ENCODE results near the gene NAXD.
"Not testable (repeated sequence)": the region's sequence is repeated elsewhere in the genome, so short reads cannot be mapped to it uniquely, and the experiment has no call there.

Gene NAXD

DNA sequence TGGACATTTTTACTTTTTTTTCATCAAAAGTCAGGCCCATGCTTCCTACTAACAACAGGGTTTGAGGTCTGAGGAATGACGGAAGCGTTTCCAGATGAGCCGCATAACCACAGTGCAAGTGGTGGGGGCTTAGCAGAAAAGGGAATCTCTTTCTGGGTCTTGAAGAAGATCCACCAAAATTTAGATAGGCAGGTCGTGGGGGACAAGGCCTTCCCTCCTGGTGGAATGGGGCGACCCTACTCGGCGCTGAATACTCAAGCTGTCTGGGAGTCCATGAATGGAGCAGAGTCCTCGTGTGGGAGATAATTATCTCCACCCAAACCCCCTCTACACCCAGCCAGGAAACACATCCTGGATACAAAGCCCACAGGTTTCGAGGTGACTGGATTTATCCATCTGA, 53.7 kb downstream of the NAXD start:
- DNase-seq, result no peak

DNA sequence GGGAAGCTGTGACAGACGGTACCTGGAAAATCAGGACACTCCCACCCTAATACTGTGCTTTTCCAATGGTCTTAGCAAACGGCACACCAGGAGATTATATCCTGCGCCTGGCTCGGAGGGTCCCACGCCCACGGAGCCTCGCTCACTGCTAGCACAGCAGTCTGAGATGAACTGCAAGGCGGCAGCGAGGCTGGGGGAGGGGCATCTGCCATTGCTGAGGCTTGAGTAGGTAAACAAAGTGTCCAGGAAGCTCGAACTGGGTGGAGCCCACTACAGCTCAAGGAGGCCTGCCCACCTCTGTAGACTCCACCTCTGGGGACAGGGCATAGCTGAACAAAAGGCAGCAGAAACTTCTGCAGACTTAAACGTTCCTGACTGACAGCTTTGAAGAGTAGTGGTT, 54.5 kb downstream of the NAXD start:
- not testable (repeated sequence) for DNase-seq

DNA sequence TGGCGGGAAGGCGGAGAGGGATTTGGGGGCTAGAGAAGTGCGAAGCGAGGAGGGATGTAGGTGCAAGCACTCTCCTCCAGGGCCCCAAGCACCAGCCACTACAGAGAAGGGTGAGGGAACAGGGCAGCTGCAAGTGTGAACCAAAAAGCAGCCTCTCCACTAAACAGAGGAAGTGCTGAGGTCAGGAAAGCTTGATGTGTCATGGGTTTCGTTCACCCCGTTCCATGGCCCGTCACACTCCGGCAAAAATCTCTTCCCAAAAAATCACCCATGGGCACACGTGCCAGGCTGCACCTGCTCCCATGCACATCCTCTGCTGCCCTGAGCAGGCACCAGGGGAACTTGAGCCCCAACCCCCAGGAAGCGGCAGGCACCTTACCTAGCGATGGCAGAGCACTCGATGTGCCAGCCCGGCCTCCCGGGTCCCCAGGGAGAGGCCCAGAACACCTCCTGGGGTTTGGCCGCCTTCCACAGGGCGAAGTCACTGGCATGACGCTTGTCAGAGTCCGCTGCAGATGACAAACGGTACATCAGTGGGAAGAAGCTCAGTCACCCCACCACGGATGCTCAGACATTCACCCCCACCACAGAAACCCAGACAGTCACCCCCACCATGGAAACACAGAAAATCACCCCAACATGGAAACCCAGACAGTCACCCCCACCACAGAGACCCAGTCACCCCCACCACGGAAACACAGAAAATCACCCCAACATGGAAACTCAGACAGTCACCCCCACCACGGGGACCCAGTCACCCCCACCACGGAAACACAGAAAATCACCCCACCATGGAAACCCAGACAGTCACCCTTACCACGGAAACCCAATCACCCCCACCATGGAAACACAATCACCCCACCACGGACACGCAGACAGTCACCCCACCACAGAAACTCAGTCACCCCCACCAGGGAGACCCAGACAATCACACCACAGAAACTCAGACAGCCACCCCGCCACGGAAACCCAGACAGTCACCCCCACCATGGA, 61.5 kb downstream of the NAXD start:
- peak; percentile 70 for DNase-seq

DNA sequence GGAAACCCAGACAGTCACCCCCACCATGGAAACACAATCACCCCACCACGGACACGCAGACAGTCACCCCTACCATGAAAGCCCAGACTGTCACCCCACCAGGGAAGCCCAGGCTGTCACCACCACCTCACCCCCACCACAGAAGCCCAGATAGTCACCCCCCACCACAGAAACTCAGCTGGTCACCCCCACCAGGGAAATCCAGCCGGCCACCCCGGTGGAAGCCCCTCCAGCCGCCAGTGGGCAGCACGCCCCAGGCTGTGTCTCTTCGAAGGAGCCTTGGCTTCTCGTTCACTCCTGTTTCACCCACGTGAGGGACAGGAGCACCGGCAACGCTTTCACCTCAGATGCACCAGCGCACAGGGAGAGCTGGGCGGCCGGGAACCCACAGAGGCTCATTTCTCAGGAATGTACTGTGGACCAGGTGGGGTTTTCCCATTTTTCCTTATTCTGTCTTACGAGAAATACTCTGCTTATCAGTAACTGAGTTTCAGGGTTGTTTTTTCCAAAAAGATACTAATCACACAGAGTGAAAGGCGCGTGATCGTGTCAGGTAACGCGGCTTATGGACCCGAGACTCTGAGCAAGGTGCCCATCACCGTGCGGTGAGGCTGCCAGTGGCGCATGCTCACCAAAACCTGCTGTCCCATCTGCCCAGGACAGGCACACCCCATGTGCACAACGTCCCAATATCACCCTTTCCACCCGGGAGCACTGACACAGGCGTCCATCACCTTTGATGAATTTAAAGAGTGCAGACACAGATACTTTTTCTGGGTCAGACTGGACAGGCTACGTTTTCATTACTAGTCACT, 62.6 kb downstream of the NAXD start:
- DNase-seq, result peak; percentile 55

- DNase-seq, result no peak
These were observed 65.5 kb downstream of the NAXD start for GRCh38 chr13:110680852-110681251.

DNA sequence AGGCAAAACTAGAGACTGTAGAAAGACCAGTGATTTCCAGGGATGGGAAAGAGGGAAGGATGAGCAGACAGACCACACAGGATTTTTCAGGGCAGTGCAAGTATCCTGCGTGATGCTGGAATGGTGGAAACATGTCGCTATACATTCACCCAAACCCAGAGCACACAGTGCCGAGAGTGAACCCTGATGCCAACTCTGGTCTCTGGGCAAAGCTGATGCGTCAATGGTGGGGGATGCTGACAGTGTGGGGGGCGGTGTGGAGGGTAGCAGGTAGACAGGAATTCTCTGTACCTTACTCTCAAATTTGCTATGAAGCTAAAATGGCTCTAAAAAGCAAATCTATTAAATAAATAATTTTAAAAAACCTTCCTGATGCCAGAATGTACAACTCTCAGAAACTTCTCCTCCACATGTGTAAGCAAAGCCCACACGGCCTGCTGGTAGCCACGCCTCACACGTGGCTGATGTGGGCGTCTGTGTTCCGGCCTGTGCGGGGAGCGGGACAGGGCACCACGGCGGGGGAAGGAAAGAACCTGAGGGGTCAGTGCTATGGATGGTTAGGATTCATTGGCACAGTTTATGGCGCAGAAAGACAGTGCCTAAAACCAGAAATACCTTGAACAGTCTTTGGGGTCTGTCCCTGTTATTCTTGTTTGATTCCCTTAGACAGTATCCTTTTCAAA, 66.7 kb downstream of the NAXD start:
- DNase-seq, result no peak

- no peak for DNase-seq
These were observed 67.4 kb downstream of the NAXD start for GRCh38 chr13:110682746-110683145.

- DNase-seq, result no peak
These were observed 68.0 kb downstream of the NAXD start for GRCh38 chr13:110683203-110683883.

GRCh38 chr13:110683921-110684320, 68.6 kb downstream of the NAXD start:
- no peak for DNase-seq

DNA sequence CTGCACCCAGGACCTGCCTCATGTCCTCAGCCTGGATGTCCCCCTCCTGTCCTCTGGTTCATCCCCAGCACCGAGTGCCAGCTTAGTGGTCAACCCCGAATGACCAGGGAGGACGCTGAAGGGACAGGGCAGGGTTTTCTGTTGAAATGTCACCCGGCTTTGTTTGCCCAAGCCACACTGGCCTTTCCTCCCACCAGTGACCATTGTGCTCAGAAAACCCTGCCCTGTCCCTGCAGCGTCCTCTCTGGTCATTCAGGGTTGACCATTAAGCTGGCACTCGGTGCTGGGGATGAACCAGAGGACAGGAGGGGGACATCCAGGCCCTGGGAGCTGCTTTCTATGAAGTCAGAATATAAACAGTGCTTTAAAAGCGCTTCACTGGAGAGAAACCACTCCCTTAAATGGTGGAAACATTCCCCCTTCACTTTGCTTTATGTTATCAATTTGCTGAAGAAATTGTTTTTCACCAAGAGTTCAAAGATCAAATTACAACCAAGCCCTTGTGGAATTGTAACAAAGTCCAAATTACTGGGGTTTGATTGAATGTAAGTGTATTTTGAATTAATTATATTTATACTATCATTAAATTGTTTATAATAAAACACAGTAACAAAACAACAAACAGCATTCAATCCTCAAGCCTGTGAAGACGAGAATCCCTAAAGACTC, 69.2 kb downstream of the NAXD start:
- DNase-seq, result no peak

GRCh38 chr13:110685305-110686020, 70.1 kb downstream of the NAXD start:
- no peak for DNase-seq

GRCh38 chr13:110687736-110688135, 72.4 kb downstream of the NAXD start:
- DNase-seq, result no peak

- DNase-seq, result no peak
These were observed 73.7 kb downstream of the NAXD start for GRCh38 chr13:110689041-110689440.

Measured in stimulated activated CD8-positive, alpha-beta memory T cell treated with anti-CD3 and anti-CD28 coated beads, Interleukin-4, amount 100 ng/mL, for 48 hours (primary cell).